ENCODE results near the gene ZNF516.
A peak's percentile ranks its signal among the peaks of the same experiment; 100 is the strongest.

ZNF516 gene

GRCh38 chr18:76507830-76508385 lies 12.9 kb upstream of the ZNF516 start:
- DNase-seq: no peak

- no peak for DNase-seq
These were observed 12.1 kb upstream of the ZNF516 start for GRCh38 chr18:76506974-76507764.

GRCh38 chr18:76506395-76506794 lies 11.4 kb upstream of the ZNF516 start:
- DNase-seq: no peak

GRCh38 chr18:76505614-76506013 lies 10.6 kb upstream of the ZNF516 start:
- no peak for DNase-seq

DNA sequence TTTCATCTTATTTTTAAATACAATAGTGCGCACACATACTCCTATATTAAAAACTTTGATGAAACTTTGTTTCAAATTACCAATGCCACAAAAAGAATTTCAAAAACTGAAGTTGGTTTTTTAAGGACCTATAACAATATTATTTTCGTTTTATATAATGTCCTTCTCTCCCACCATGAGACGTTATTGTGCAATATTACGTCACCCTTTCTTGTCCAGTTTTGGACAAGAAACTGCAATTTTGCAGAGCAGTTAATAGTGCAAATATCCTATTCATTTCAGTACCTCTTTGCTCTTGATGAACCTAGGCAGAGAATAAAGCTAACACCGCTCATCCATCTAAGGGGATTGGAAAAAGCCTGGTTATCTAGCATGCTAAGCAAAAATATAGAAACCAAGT lies 9.7 kb upstream of the ZNF516 start:
- no peak for DNase-seq

DNA sequence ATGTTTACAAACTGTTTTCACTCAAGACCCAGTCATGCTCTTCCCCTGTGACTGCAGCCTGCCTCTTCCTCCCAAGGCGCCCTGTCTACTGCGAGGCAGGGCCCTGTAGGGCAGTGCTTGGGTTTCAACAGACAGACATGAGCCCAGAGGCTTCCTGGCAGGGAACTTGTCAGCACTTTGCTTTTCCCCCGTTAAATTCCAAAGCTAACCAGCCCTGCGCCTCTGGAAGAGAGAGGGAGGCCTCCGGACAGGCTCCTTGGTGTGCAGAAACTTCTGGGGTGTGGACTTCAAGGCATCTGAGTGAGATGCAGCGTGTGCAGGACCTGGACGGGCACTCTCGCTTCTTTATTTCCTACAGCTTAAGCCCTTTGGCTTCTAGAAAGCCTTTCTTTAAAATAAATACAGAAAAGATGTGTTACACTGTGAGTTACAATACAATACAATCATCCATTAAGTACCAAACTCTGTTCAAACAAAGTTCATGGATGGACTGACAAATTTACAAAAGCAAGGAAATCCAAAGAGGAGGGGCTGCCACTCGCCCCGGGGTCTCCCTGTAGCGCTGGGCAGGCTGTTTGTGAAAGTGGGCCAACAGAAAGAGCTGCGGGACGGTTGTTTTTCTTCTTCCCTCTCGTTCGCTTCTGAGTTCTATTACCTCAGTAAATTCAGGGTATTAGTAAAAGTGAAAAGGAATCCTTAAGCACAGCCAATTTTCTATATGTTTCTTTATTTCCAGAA lies 8.8 kb upstream of the ZNF516 start:
- DNase-seq: no peak

DNA sequence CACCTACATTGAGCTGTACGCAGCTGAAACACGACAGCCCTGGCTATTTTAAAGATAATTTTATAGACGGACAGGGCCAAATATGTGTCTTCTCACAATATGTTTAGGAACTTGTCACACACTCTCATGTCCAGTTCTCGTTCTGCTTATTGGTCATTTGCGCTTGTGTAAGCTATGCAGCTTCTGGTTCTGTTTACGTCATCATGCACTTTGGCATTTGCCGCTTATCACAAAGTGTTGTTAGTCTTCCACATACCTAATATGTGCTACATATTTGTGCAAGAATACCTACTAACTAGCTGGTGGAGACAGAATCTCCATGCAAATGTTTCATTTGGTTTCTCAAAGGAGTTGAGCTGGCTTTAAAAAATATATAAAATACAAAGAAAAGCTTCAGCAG lies 7.5 kb upstream of the ZNF516 start:
- DNase-seq: no peak

- no peak for DNase-seq
These were observed 4.7 kb upstream of the ZNF516 start for GRCh38 chr18:76499637-76500340.

- no peak for DNase-seq
These were observed 4.0 kb upstream of the ZNF516 start for GRCh38 chr18:76499021-76499420.

GRCh38 chr18:76498064-76498463 lies 3.0 kb upstream of the ZNF516 start:
- no peak for DNase-seq

DNA sequence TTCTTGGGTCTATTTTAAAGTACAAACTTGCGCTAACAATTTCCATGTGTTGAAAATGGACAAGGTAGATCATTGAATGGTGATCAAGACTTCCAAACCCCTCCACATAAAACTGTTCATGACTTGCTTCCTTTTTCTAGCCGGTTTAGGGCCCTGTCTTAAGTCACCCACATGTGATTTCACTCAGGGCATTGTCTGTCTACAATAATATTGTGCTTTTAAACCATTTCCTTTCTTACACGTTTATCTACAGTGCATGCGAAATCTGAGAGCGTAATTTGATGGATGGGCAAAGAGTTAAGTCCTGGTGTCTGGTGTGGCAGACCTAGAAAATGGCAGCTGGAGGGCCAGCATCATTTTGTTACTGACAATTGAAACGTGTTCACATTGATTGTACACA lies 2.0 kb upstream of the ZNF516 start:
- DNase-seq: no peak

DNA sequence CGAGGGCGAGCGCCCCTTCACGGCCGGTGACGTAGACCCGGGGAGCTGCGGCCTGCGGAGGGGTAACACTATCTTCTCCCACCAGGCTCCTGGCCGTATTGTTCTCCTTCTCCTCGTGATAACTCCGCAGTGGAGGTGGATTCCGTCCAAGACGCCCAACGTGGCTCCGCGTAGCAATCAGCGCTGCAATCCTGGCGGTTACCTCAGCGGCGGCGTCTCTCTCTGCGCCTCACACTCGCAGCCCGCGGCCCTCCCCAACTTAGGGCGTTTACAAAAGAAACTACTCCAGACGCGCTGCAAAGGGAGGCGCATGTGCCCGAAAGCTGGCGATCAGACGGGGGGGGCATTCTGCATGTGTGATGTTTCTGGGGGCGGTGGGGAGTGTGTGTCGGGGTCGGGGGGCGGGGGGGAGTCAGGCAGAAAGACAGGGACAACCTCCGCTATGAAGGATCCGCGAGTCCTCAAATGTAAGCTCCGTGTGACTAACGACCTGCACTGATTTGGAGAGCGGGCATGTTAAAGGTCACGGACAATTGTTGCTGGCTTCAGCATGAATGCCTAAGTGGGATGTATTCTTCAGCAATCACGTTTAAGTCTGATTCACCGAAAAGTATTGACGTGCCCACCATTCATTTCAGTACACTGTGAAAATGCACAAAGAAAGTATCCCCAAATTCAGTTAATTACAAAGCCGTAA lies 1.3 kb upstream of the ZNF516 start:
- peak; percentile 96 for DNase-seq

DNA sequence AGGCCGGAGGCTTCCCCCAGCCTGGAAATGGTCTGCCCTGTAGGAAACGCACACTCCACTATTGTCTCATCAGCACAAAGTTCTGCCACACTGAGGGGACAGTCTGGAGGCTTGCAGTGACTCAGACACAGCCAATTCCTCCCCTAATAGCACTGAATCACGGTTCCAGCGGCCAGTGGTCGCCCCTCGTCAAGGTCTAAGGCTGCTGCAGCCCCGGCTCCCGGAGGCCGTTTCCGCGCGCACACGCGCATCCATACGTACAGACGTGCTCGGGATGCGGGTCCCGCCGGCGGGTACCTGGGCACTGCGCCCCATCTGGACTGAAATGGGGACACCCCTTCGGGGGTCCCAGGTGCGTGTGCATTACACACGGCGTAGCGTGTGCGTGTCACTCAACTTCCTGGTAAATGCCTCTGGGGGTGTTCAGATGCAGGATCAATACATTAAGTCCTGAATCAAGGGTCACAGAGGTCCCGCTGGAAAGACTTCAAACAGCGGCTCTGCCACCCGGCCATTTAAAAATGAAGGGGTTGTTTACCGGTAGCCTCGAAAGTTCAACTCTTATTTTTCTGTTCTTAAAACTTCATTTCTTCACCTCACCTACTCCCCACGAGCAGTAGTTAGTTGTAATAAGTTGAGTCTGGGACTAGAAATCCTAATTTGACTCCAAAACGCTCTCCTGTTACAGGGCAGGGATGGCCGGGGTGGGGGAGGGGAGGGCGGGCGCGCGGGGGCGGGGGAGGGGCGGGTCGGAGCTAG lies 572 bp upstream of the ZNF516 start:
- peak; percentile 78 for DNase-seq

- peak; percentile 71 for DNase-seq
These were observed 624 bp downstream of the ZNF516 start for GRCh38 chr18:76494231-76495005.

- peak; percentile 90 for DNase-seq
These were observed 1.6 kb downstream of the ZNF516 start for GRCh38 chr18:76493213-76494161.

DNA sequence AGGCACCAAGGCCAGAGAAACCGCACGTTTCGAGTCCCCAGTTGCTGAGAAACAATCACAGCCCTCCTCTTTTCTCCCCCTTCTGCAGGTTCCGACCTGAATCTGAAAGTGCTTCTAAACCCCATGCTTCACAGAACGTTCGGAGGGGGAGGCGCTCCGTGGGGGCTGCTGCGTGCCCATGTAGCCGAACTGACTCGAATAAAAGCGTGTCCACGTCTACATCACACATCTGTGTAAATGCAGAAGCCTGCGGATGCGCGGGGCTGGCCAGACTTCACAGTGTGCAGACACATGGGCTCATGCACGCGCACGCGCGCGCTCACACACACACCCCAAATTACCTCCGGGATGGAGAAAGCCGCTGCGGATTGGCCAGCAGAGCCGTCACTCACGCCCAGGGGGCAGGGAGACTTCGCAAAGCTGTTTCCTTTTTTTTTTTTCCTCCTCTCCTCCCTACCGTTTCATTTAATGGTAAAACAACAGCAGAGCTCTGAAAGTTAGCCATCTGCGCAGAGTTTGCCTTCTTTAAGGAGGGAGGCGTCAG lies 2.3 kb downstream of the ZNF516 start:
- peak; percentile 98 for DNase-seq

- no peak for DNase-seq
These were observed 3.0 kb downstream of the ZNF516 start for GRCh38 chr18:76491776-76492668.

DNA sequence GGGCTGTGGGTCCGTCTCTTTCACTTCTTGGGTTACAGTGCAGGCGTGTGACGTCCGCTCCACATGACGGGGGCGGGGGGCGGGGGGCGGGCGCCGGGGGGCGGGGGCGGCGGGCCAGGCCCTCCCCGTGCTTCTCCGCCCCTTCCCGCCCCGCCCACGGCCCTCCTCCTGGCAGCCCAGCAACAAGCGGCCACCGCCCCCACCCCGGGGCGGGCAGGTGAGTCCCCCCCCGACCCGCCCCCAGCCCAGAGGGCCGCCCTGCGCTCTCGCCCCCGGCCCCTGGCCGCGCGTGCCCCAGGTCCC lies 3.6 kb downstream of the ZNF516 start:
- peak; percentile 67 for DNase-seq
